ENCODE results near the gene CRABP2. TPM values are rescaled to one million over a fixed set of nuclear protein-coding genes. Genes with fewer than 3 reads are reported as not detected.

CRABP2 gene
- total and polyA plus RNA-seq, 2 of the 13 experiments (the other 11 are each of a cell fraction or from before 2014, with no cell fraction given), result 0.40 to 0.60 TPM

DNA sequence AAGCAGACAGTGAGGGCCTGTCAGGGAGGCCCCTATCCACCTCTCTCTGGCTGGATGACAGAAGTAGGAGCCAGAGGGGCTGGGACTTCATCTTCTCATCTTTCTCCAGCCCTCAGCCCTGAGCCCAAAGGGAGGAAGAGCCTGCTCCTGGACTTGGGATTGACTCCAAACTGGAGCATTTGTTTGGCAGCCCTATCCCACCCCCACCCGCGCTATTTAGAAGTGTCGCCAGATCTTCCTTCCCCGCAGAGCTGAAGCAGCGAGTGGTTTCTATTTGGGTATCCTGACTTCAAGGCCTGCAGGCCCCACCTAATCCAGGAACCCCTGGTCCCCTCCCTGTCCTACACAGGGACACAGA, 37.8 kb downstream of the CRABP2 start:
- peaks cover 65% of the 10 kb centered on the region for H3K4me1 ChIP-seq (ENCODE audit: insufficient read depth, low read length)
- no peaks in the 10 kb centered on the region for H3K27me3 ChIP-seq (ENCODE audit: control insufficient read depth in 1 of 2, insufficient read depth in 2 of 2, low read length in 2 of 2)
- H3K9ac ChIP-seq (ENCODE audit: insufficient read depth, low read depth, low read length), result peak overlapping the region; percentile 3; the same call in 1 of the 2 replicates
- H4K20me1 ChIP-seq (ENCODE audit: insufficient read depth, low read length), result no peaks in the 10 kb centered on the region
- in situ Hi-C loops (cut with HindIII; ENCODE audit: extremely low pct_ligation_motif_present, low pct_unique_long_range_greater_than_20kb) (no loop called here), intact Hi-C loops (cut with micrococcal nuclease; ENCODE audit: unreplicated experiment) (loop anchor here (10.0 kb wide), 1 partner anchor 57 kb away; the partner anchor contains the start of genes ISG20L2 and METTL25B)
- 33% methylated on average over 3 of the region's 5 CpGs for whole genome bisulfite sequencing (ENCODE audit: low lambda C conversion rate)
- DNase-seq (ENCODE audit: low spot score), result no peak
- H3K4me2 ChIP-seq (ENCODE audit: low read depth, low read length), result peak overlapping the region; percentile 60
- peak overlapping the region in 1 of 3 experiments; percentile 42; a peak in 1 of 6 replicates for H3K4me3 ChIP-seq (replicated peaks in 1 of 3; ENCODE audit: insufficient read depth in 1 of 3, low read depth in 2 of 3, low read length in 3 of 3)
- TF ChIP-seq, protein P1, sequence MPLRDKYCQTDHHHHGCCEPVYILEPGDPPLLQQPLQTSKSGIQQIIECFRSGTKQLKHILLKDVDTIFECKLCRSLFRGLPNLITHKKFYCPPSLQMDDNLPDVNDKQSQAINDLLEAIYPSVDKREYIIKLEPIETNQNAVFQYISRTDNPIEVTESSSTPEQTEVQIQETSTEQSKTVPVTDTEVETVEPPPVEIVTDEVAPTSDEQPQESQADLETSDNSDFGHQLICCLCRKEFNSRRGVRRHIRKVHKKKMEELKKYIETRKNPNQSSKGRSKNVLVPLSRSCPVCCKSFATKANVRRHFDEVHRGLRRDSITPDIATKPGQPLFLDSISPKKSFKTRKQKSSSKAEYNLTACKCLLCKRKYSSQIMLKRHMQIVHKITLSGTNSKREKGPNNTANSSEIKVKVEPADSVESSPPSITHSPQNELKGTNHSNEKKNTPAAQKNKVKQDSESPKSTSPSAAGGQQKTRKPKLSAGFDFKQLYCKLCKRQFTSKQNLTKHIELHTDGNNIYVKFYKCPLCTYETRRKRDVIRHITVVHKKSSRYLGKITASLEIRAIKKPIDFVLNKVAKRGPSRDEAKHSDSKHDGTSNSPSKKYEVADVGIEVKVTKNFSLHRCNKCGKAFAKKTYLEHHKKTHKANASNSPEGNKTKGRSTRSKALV (CRISPR knock-in tag; IDR thresholded peaks at IDR 0.05), result no peak
- TF ChIP-seq ZNF280B (CRISPR knock-in tag; IDR thresholded peaks at IDR 0.05; ENCODE audit: borderline replicate concordance) (no peak), FOXK2 (IDR thresholded peaks at IDR 0.05) (no peak), EHMT2 (IDR thresholded peaks at IDR 0.05; ENCODE audit: borderline replicate concordance, low read depth, low read length) (no peak), ADNP (CRISPR knock-in tag; IDR thresholded peaks at IDR 0.05) (no peak), PHF5A (CRISPR knock-in tag; IDR thresholded peaks at IDR 0.05; ENCODE audit: low read depth, unreplicated experiment) (no peak), ZNF615 (CRISPR knock-in tag; IDR thresholded peaks at IDR 0.05; ENCODE audit: borderline replicate concordance) (no peak), ZFP36 (IDR thresholded peaks at IDR 0.05; ENCODE audit: borderline replicate concordance, low read depth, low read length, partially characterized antibody) (no peak), NR2C2 (CRISPR knock-in tag; IDR thresholded peaks at IDR 0.05; ENCODE audit: borderline replicate concordance) (no peak), ATF7-NPFF (CRISPR knock-in tag; IDR thresholded peaks at IDR 0.05; ENCODE audit: low read depth) (no peak), ZNF776 (CRISPR knock-in tag; IDR thresholded peaks at IDR 0.05) (no peak), SUZ12 (IDR thresholded peaks at IDR 0.05; ENCODE audit: low read depth, low read length) (no peak)
- TF ChIP-seq, protein P2, sequence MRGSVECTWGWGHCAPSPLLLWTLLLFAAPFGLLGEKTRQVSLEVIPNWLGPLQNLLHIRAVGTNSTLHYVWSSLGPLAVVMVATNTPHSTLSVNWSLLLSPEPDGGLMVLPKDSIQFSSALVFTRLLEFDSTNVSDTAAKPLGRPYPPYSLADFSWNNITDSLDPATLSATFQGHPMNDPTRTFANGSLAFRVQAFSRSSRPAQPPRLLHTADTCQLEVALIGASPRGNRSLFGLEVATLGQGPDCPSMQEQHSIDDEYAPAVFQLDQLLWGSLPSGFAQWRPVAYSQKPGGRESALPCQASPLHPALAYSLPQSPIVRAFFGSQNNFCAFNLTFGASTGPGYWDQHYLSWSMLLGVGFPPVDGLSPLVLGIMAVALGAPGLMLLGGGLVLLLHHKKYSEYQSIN (CRISPR knock-in tag; IDR thresholded peaks at IDR 0.05; ENCODE audit: borderline replicate concordance), result no peak
- no peak overlapping the region for H2AFZ ChIP-seq (ENCODE audit: low read length)
- no peak for FAIRE-seq
- POLR2A ChIA-PET, result interaction anchor here (11.4 kb wide), 1 partner anchor 7 kb away, joined by 189 read pairs; the partner anchor contains the start of gene NES
- H3K27ac ChIP-seq (ENCODE audit: extremely low read length, insufficient read depth, low read length), result no peak overlapping the region
- CTCF ChIA-PET (ENCODE audit: low intra/inter-chr PET ratio, low total read pairs), result no interaction called here
- H3K79me2 ChIP-seq (ENCODE audit: insufficient read depth, low read length), result no peaks in the 10 kb centered on the region
- no TSS peak for BruUV-seq (replicated peaks)
- no peaks in the 10 kb centered on the region for H3K9me3 ChIP-seq (ENCODE audit: low read length)
- no peaks in the 10 kb centered on the region for H3K36me3 ChIP-seq (replicated peaks in 1 of 2; ENCODE audit: control insufficient read depth in 1 of 2, insufficient read depth in 2 of 2, low read length in 2 of 2)
- peak; percentile 10 for ATAC-seq
